Uterus (tissue), 4 donors: ENCODE measurements around the gene ZNF594. TPM values are rescaled to one million over a fixed set of nuclear protein-coding genes. Genes with fewer than 3 reads are reported as not detected.

Source experiments
- DNase-seq, 2 donors: peaks; one replicate each; pipeline ENCODE4 v3.0.0-alpha.2; 2019 to 2020
- H3K27ac ChIP-seq, 2 donors: fragments of 200-600 bp; sonication (generic); 1 replicate in 1 of 2; 2 replicates in 1 of 2; pipeline ENCODE4 v1.5.1; 2016 to 2018
- H3K27me3 ChIP-seq, 2 donors: fragments of 200-600 bp; sonication (generic); one replicate each; pipeline ENCODE4 v1.5.1; 2018 to 2019; ENCODE audit warnings: control low read depth in 1 of 2
- H3K36me3 ChIP-seq, 2 donors: fragments of 200-600 bp; sonication (generic); one replicate each; pipeline ENCODE4 v1.5.1; 2019; ENCODE audit warnings: control low read depth in 1 of 2
- H3K4me1 ChIP-seq, 2 donors: fragments of 200-600 bp; sonication (generic); one replicate each; pipeline ENCODE4 v1.5.1; 2018 to 2019; ENCODE audit warnings: control low read depth in 1 of 2
- H3K4me3 ChIP-seq, 2 donors: fragments of 200-600 bp; sonication (generic); 1 replicate in 1 of 2; 2 replicates in 1 of 2; pipeline ENCODE4 v1.5.1; 2018 to 2019; ENCODE audit warnings: mild to moderate bottlenecking in 1 of 2
- H3K9me3 ChIP-seq, 2 donors: fragments of 200-600 bp; sonication (generic); one replicate each; pipeline ENCODE4 v1.5.1; 2019; ENCODE audit warnings: control low read depth in 1 of 2
- POLR2A ChIP-seq, 2 donors: fragments of 450-650 bp; IDR thresholded peaks; one replicate each; pipeline ENCODE4 v1.6.1; 2016; ENCODE audit warnings: antibody characterized with exemption in 2 of 2, mild to moderate bottlenecking in 1 of 2, moderate library complexity in 1 of 2
- intact Hi-C: fragments of 100-400 bp; cut with DNase I; formaldehyde crosslinking; loops from one replicate; pipeline ENCODE4 v1.15.1; 2023; ENCODE audit warnings: low total_unique reads
- total RNA-seq, 4 donors: library from RNA; depleted of rRNA in 3 of 4; stranded (reverse); fragments of >200 nt in 3 of 4; gene quantifications; one replicate each; pipeline versions ENCODE4 v1.1.0 to v1.2.4, GENCODE V29; 2014 to 2023
- TF ChIP-seq, protein P1 (sequence below), 4 experiments: fragments of 200-600 bp in 2 of 4; fragments of 450-650 bp in 2 of 4; sonication (generic) in 2 of 4; IDR thresholded peaks; one replicate each; pipeline ENCODE4 v1.5.1; 2016 to 2019; ENCODE audit warnings: antibody characterized with exemption in 4 of 4, mild to moderate bottlenecking in 2 of 4, moderate library complexity in 1 of 4
- donor health status: DM: yes; HTN: yes; CAD: no.

ZNF594 gene
- total RNA-seq, 4 donors from 2014 or later = 7.9 to 43.3 (median 14.3) TPM

DNA sequence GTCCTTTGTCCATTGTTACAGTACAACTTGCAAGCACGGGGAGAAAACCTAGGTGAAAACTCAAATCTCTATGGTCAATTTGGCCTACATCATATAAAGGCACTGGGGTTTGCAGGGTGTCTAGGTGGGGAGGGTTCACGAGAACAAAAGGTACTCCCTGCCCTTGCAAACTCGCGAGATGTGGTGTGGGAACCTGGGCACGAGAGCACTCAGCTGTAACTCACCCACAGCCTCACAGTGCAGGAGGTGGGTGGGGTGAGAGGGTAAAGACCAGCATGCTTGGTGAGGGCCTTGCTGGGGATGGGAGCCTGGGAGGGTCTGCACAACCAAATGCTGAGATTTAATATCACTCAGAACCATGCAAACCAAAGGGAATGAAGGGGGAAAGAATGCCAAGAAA lies 18.4 kb upstream of the ZNF594 start:
- H3K4me1 ChIP-seq = no peaks in the 10 kb centered on the region
- TF ChIP-seq POLR2A (IDR thresholded peaks at IDR 0.05) = no peak
- TF ChIP-seq, protein P1, sequence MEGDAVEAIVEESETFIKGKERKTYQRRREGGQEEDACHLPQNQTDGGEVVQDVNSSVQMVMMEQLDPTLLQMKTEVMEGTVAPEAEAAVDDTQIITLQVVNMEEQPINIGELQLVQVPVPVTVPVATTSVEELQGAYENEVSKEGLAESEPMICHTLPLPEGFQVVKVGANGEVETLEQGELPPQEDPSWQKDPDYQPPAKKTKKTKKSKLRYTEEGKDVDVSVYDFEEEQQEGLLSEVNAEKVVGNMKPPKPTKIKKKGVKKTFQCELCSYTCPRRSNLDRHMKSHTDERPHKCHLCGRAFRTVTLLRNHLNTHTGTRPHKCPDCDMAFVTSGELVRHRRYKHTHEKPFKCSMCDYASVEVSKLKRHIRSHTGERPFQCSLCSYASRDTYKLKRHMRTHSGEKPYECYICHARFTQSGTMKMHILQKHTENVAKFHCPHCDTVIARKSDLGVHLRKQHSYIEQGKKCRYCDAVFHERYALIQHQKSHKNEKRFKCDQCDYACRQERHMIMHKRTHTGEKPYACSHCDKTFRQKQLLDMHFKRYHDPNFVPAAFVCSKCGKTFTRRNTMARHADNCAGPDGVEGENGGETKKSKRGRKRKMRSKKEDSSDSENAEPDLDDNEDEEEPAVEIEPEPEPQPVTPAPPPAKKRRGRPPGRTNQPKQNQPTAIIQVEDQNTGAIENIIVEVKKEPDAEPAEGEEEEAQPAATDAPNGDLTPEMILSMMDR (IDR thresholded peaks at IDR 0.05) = no peak
- no peaks in the 10 kb centered on the region for H3K27me3 ChIP-seq
- no peak for DNase-seq
- intact Hi-C loops = no loop called here
- no peak overlapping the region for H3K4me3 ChIP-seq
- H3K9me3 ChIP-seq = no peaks in the 10 kb centered on the region
- H3K36me3 ChIP-seq = no peaks in the 10 kb centered on the region
- H3K27ac ChIP-seq = no peak overlapping the region

DNA sequence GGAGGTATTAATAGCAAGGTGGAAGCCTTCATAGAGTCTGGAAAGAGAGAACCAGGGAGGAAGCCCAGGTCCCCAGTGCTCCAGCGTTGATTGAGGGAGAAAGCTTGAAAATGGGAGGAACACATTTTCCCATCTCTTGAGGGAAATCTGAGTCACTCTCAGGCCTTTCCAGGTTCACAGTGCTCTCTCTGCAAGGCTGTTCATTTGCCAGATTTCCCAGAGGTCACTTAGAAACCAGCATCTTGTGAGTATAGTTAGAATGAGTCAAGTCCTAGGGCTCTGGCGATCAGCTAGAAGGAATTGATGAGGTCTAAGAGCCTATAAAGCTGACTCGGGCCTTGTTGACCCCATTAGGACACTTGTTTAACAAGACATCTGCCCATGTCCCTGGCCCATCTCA lies 17.7 kb upstream of the ZNF594 start:
- DNase-seq = no peak
- intact Hi-C loops = no loop called here
- Histone ChIP-seq H3K9me3 (no peaks in the 10 kb centered on the region), H3K27me3 (no peaks in the 10 kb centered on the region), H3K36me3 (no peaks in the 10 kb centered on the region), H3K4me3 (no peak overlapping the region), H3K4me1 (no peaks in the 10 kb centered on the region), H3K27ac (no peak overlapping the region)
- TF ChIP-seq, protein P1 (IDR thresholded peaks at IDR 0.05) = no peak
- no peak for TF ChIP-seq POLR2A (IDR thresholded peaks at IDR 0.05)

DNA sequence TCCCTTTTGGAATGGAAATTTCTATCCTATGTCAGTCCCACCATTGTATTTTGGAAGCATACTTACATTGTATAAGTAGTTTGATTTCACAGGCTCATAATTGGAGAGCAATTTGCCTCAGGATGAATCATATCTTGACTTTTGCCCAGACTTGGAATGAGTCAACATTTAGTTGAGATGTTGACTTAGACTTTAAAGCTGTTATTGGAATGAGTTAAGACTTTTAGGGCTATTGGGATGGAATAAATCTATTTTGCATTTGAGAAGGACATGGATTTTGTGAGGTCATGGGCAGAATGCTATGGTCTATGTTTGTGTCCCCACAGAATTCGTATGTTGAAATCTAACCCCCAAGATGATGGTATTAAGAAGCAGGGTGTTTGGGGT lies 12.2 kb upstream of the ZNF594 start:
- Histone ChIP-seq H3K27me3 (no peaks in the 10 kb centered on the region), H3K27ac (no peak overlapping the region), H3K9me3 (no peaks in the 10 kb centered on the region), H3K36me3 (no peaks in the 10 kb centered on the region), H3K4me1 (no peaks in the 10 kb centered on the region), H3K4me3 (no peak overlapping the region)
- DNase-seq = no peak
- no peak for TF ChIP-seq POLR2A (IDR thresholded peaks at IDR 0.05)
- TF ChIP-seq, protein P1 (IDR thresholded peaks at IDR 0.05) = no peak
- intact Hi-C loops = no loop called here

DNA sequence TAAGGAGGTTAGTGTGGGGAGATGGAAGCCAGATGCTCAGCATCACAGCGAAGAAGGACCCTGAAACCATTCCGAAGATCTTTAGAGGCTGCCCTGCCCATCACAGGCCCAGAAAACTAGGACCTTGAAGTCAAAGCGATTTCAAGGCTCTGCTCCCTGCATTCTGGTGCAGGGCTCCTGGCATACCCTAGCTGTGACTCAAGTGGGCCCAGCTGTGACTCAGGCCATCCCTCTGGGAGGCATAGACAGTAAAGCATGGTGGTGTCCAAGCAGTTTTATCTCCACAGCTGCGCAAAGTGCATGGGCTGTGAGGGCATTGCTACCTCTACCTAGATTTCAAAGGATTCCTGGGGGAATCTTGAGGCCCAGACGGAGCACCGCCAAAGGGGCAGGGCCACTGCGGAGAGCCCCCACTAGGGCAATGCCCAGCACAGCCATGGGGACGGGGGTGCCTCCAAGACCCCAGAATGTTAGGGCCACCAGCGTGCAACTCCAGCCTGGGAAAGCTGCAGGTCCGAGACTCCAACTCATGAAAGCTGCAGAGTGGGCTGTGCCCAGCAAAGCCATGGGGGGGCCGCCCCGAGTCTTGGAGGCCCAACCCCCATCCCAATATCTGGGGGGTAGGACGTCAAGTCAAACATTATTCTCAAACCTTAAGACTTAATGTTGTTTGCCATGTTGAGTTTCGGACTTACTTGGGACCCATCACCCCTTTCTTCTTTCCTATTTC lies 11.7 kb upstream of the ZNF594 start:
- intact Hi-C loops = no loop called here
- no peak overlapping the region for H3K4me3 ChIP-seq
- DNase-seq = no peak
- no peak for TF ChIP-seq POLR2A (IDR thresholded peaks at IDR 0.05)
- TF ChIP-seq, protein P1 (IDR thresholded peaks at IDR 0.05) = no peak
- H3K27ac ChIP-seq = no peak overlapping the region
- no peaks in the 10 kb centered on the region for H3K9me3 ChIP-seq
- H3K36me3 ChIP-seq = no peaks in the 10 kb centered on the region
- H3K27me3 ChIP-seq = no peaks in the 10 kb centered on the region
- no peaks in the 10 kb centered on the region for H3K4me1 ChIP-seq

DNA sequence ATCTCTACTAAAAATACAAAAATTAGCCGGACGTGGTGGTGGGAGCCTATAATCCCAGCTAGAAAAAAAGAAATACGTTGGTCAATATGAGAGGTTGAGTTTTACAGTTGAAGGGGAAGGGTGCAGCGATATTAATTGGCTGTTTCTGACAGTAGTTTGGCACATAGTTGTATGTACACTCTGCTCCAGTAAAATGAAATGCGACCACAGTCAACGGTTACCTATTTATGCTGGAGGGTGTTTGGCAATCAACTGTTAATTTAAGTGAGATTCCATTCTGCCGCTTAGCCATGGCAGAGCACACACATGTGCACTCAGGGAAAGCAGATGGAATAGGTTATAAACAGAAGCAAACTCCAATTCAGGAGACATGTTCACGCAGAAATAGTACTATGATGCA lies 9.3 kb upstream of the ZNF594 start:
- H3K27me3 ChIP-seq = no peaks in the 10 kb centered on the region
- H3K4me3 ChIP-seq = no peak overlapping the region
- no peaks in the 10 kb centered on the region for H3K9me3 ChIP-seq
- TF ChIP-seq, protein P1 (IDR thresholded peaks at IDR 0.05) = no peak
- TF ChIP-seq POLR2A (IDR thresholded peaks at IDR 0.05) = no peak
- intact Hi-C loops = no loop called here
- no peak overlapping the region for H3K27ac ChIP-seq
- DNase-seq = no peak
- no peaks in the 10 kb centered on the region for H3K4me1 ChIP-seq
- no peaks in the 10 kb centered on the region for H3K36me3 ChIP-seq
